ENCODE data around the gene ZNF217.
"Not testable (repeated sequence)": the region's sequence is repeated elsewhere in the genome, so short reads cannot be mapped to it uniquely, and the experiment has no call there.

- TF ChIP-seq RBM22 (IDR thresholded peaks at IDR 0.05; ENCODE audit: low read depth, low read length, poor library complexity, severe bottlenecking); BCOR (IDR thresholded peaks at IDR 0.05); SMAD1 (IDR thresholded peaks at IDR 0.05; ENCODE audit: low read depth, low read length, partially characterized antibody); CHAMP1 (IDR thresholded peaks at IDR 0.05); POLR2G (IDR thresholded peaks at IDR 0.05; ENCODE audit: low read depth, low read length); PHF20 (IDR thresholded peaks at IDR 0.05; ENCODE audit: partially characterized antibody); CBFA2T3 (IDR thresholded peaks at IDR 0.05); ATF4 (CRISPR knock-in tag; IDR thresholded peaks at IDR 0.05); U2AF2 (optimal IDR thresholded peaks at IDR 0.05; ENCODE audit: low read depth, low read length): not testable (repeated sequence)
Measured at GRCh38 chr20:53596189-53597001, 2.8 kb upstream of the ZNF217 start.
